NCI-H1048 (cell line): Measurements from ENCODE around the gene XAGE1B.
"Not testable (repeated sequence)": the region's sequence is repeated elsewhere in the genome, so short reads cannot be mapped to it uniquely, and the experiment has no call there.

Source experiments
- DNase-seq: peaks from one replicate; lab custom pipeline; 2025; lab: John Stamatoyannopoulos, UW

Gene XAGE1B

GRCh38 chrX:52516987-52517325 lies at the start of gene XAGE1B:
TSS of gene XAGE1B (minus strand) at chrX:52517063. CDS start at chrX:52515527, 1,536 bp downstream.
- not testable (repeated sequence) for DNase-seq

GRCh38 chrX:52563105-52563504 lies 46.2 kb upstream of the XAGE1B start:
- no peak for DNase-seq

- DNase-seq: no peak
Measured at GRCh38 chrX:52558140-52558539, 41.3 kb upstream of the XAGE1B start.

GRCh38 chrX:52556741-52557140 lies 39.9 kb upstream of the XAGE1B start:
- DNase-seq: no peak

- no peak for DNase-seq
Measured at GRCh38 chrX:52553995-52554642, 37.3 kb upstream of the XAGE1B start.

GRCh38 chrX:52548769-52549168 lies 31.9 kb upstream of the XAGE1B start:
- DNase-seq: not testable (repeated sequence)

- no peak for DNase-seq
Measured at GRCh38 chrX:52544147-52544840, 27.4 kb upstream of the XAGE1B start.

- DNase-seq: no peak
Measured at GRCh38 chrX:52542311-52542710, 25.4 kb upstream of the XAGE1B start.

GRCh38 chrX:52541051-52541450 lies 24.2 kb upstream of the XAGE1B start:
- DNase-seq: not testable (repeated sequence)

- not testable (repeated sequence) for DNase-seq
Measured at GRCh38 chrX:52516110-52516986, 515 bp downstream of the XAGE1B start.

GRCh38 chrX:52511126-52511525 lies 5.7 kb downstream of the XAGE1B start:
- not testable (repeated sequence) for DNase-seq

- no peak for DNase-seq
Measured at GRCh38 chrX:52509916-52510315, 6.9 kb downstream of the XAGE1B start.

- no peak for DNase-seq
Measured at GRCh38 chrX:52507331-52507730, 9.5 kb downstream of the XAGE1B start.

- DNase-seq: no peak
Measured at GRCh38 chrX:52504551-52504950, 12.3 kb downstream of the XAGE1B start.

GRCh38 chrX:52501362-52501761 lies 15.5 kb downstream of the XAGE1B start:
- not testable (repeated sequence) for DNase-seq

GRCh38 chrX:52496419-52496772 lies 20.5 kb downstream of the XAGE1B start:
- DNase-seq: not testable (repeated sequence)

GRCh38 chrX:52495545-52496418 lies 21.1 kb downstream of the XAGE1B start, which contains the start of gene XAGE1A:
TSS of gene XAGE1A (plus strand) at chrX:52495808. CDS start at chrX:52497362, 1,554 bp downstream.
- not testable (repeated sequence) for DNase-seq

GRCh38 chrX:52471301-52471700 lies 45.6 kb downstream of the XAGE1B start:
- DNase-seq: not testable (repeated sequence)
